ENCODE measurements around the gene PTTG1.

DNA sequence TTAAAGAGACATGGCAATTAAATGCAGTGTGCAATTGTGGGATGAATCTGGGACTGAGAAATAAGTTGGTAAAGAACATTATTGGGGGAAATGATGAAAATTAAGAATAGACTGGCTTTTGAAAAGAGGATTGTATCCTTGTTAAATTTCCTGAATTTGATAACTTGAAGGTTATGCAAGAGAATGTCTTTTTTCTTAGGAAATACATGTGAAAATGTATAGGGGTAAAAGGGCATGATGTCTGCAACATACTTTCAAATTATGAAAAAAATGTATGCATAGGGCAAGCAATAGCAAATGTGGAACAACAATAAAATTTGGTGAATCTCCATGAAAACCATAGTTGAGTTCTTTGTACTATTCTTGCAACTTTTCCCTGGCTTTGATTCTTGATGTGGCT, 24.1 kb downstream of the PTTG1 start:
- TF ChIP-seq CTCF (IDR thresholded peaks at IDR 0.05) = no peak
- no peak for TF ChIP-seq POLR2AphosphoS5 (IDR thresholded peaks at IDR 0.05)
- no peak for TF ChIP-seq POLR2A (IDR thresholded peaks at IDR 0.05)

Measured in breast epithelium (tissue), 3 donors.